Endothelial cell (in vitro differentiated cells): Measurements from ENCODE around the gene PPP3CA. TPM values are rescaled to one million over a fixed set of nuclear protein-coding genes. Genes with fewer than 3 reads are reported as not detected.
A peak's percentile ranks its signal among the peaks of the same experiment; 100 is the strongest.
"Not testable (repeated sequence)": the region's sequence is repeated elsewhere in the genome, so short reads cannot be mapped to it uniquely, and the experiment has no call there.

ENCODE experiments used
- DNase-seq: peaks from one replicate; pipeline ENCODE4 v3.0.0; 2021; ENCODE audit warnings: low spot score
- H3K27ac Mint-ChIP-seq: one replicate; pipeline ENCODE4 v1.8.0; 2021; ENCODE audit warnings: mixed read lengths, inconsistent platforms; ENCODE audit not compliant: unreplicated experiment
- H3K27me3 Mint-ChIP-seq: one replicate; pipeline ENCODE4 v1.8.0; 2021; ENCODE audit warnings: mild to moderate bottlenecking, moderate library complexity, mixed read lengths, inconsistent platforms; ENCODE audit not compliant: unreplicated experiment
- H3K36me3 Mint-ChIP-seq: one replicate; pipeline ENCODE4 v1.8.0; 2021; ENCODE audit warnings: mild to moderate bottlenecking, low read depth, mixed read lengths, inconsistent platforms; ENCODE audit not compliant: unreplicated experiment
- H3K4me1 Mint-ChIP-seq: one replicate; pipeline ENCODE4 v1.8.0; 2021; ENCODE audit warnings: mild to moderate bottlenecking, mixed read lengths, inconsistent platforms; ENCODE audit not compliant: unreplicated experiment
- H3K4me3 Mint-ChIP-seq: one replicate; pipeline ENCODE4 v1.8.0; 2021; ENCODE audit warnings: mild to moderate bottlenecking, mixed read lengths, inconsistent platforms; ENCODE audit not compliant: unreplicated experiment
- H3K9me3 Mint-ChIP-seq: one replicate; pipeline ENCODE4 v1.8.0; 2021; ENCODE audit warnings: mixed read lengths, inconsistent platforms; ENCODE audit not compliant: unreplicated experiment
- CTCF ChIP-seq: fragments of 200-600 bp; sonication (generic); IDR thresholded peaks from one replicate; pipeline ENCODE4 v1.5.0; 2021; ENCODE audit warnings: antibody characterized with exemption; ENCODE audit not compliant: unreplicated experiment
- total RNA-seq: library from RNA; stranded (reverse); fragmentation: NEBNext Ultra II Directional; extraction: Animal tissue kit (Norgen Biotek cat#: 25700); gene quantifications from one replicate; pipeline ENCODE4 v1.2.1, GENCODE V29; 2021; ENCODE audit not compliant: unreplicated experiment

Gene PPP3CA
- total RNA-seq, 1 donor from 2014 or later, result 60.5 TPM

DNA sequence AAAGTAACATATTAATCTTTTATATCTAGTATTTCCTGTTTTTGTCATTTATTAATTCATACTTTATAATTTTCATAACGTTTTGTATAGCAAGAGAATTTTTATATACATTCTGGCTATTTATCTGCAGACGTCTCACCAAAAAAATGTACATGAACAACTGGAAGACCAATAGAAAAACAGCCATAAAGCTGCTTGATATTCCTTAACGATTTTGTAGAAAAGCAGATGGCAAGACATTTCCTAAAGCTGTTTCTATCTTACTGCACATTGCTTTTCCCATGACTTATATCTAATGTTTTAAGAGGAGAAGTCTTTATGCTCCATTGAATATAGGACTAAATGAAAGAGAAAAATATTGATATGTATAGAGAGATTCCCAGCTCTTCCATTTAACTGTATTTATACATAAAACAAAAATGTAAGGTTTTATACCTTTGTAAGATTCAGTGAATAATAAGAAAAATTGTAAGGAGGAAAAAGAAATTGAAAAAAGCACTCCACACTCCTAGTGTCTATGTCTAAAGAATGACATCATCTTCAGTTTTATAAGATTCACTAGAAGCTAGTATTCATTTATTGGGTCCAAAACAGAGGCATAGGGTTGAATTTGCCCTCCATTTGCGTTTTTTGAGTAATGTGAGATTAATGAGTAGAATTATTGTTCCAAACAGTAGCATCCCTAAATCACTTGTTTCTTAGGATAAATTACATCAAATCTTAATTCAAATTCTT lies 248.5 kb downstream of the PPP3CA start:
- no peak for TF ChIP-seq CTCF
- no peak overlapping the region for H3K27ac Mint-ChIP-seq
- no peak for DNase-seq
- peaks cover 3% of the 10 kb centered on the region for H3K27me3 Mint-ChIP-seq
- no peaks in the 10 kb centered on the region for H3K9me3 Mint-ChIP-seq
- peaks cover 32% of the 10 kb centered on the region for H3K4me1 Mint-ChIP-seq
- H3K36me3 Mint-ChIP-seq, result no peaks in the 10 kb centered on the region
- H3K4me3 Mint-ChIP-seq, result no peak overlapping the region

GRCh38 chr4:101092609-101093008 lies 254.7 kb downstream of the PPP3CA start:
- H3K27ac Mint-ChIP-seq, DNase-seq, H3K27me3 Mint-ChIP-seq, H3K9me3 Mint-ChIP-seq, H3K4me3 Mint-ChIP-seq: not testable (repeated sequence)
- peaks cover 25% of the 10 kb centered on the region for H3K4me1 Mint-ChIP-seq
- H3K36me3 Mint-ChIP-seq, result peaks cover 13% of the 10 kb centered on the region

GRCh38 chr4:101089168-101089567 lies 258.2 kb downstream of the PPP3CA start:
- no peak for TF ChIP-seq CTCF
- peaks cover 5% of the 10 kb centered on the region for H3K27me3 Mint-ChIP-seq
- peak overlapping the region; percentile 90 for H3K27ac Mint-ChIP-seq
- H3K9me3 Mint-ChIP-seq, result no peaks in the 10 kb centered on the region
- H3K4me1 Mint-ChIP-seq, result peaks cover 43% of the 10 kb centered on the region
- peak; percentile 30 for DNase-seq
- peaks cover 13% of the 10 kb centered on the region for H3K36me3 Mint-ChIP-seq
- peak overlapping the region; percentile 22 for H3K4me3 Mint-ChIP-seq

DNA sequence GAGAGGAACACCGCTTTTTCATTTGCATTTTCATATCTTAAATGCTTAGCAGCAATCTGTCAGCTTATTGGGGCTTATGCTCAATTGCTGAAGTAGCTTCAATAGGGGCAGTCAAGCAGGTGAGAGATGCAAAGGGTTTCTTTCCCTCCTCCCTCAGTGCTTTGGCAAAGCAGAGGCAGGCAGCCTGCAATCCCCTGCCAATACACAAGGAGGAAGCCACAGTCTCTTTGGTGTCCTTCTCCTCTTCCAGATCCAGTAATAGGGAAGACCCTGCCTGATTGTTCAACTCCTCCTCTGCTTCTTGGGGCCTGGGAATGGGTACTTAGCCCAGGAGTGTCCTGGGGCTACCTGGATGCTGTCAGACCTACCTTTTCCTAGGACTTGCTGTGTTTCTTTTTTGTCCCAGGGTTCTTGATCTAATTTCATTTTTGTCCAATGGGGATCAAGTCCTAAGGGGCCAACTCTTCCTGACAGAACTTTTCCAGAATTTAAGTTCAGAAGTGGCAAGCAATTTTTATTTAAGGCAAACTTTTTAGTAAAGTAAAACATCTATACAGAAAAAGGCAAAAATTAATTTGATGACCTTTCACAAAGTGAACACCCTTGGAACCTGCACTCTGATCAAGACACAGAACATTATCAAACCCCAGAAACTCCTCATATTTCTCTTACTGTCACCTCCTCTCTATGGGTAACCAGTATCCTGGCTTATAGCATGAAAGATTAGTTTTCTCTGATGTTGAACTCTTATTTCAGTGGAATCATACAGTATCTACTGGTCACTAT lies 260.3 kb downstream of the PPP3CA start:
- H3K27me3 Mint-ChIP-seq, result peaks cover 2% of the 10 kb centered on the region
- TF ChIP-seq CTCF, result peak; percentile 21
- H3K9me3 Mint-ChIP-seq, result no peaks in the 10 kb centered on the region
- peaks cover 50% of the 10 kb centered on the region for H3K4me1 Mint-ChIP-seq
- H3K4me3 Mint-ChIP-seq, result no peak overlapping the region
- DNase-seq, result peak; percentile 11
- H3K36me3 Mint-ChIP-seq, result peaks cover 6% of the 10 kb centered on the region
- peak overlapping the region; percentile 45 for H3K27ac Mint-ChIP-seq

- peak overlapping the region; percentile 75 for H3K27ac Mint-ChIP-seq
- H3K4me1 Mint-ChIP-seq, result peaks cover 33% of the 10 kb centered on the region
- no peaks in the 10 kb centered on the region for H3K27me3 Mint-ChIP-seq
- H3K36me3 Mint-ChIP-seq, result peaks cover 10% of the 10 kb centered on the region
- H3K9me3 Mint-ChIP-seq, result no peaks in the 10 kb centered on the region
- DNase-seq, result no peak
- no peak for TF ChIP-seq CTCF
- H3K4me3 Mint-ChIP-seq, result no peak overlapping the region
Measured at GRCh38 chr4:101083131-101083530, 264.2 kb downstream of the PPP3CA start.
